Activated T-helper 1 cell treated with anti-CD3 and anti-CD28 coated beads, Interleukin-12 subunit alpha, Interleukin-12 subunit beta, Interleukin-2, Interleukin-4 antibody, amounts not matched to agents 30 ng/mL and 10 ng/mL and 1 ng/mL, durations not matched to agents 14 hours and 24 hours and 36 hours (primary cell): Measurements from ENCODE around the gene KDM4C. TPM values are rescaled to one million over a fixed set of nuclear protein-coding genes. Genes with fewer than 3 reads are reported as not detected.

Source experiments
- DNase-seq: peaks from one replicate; pipeline ENCODE4 v3.0.0; 2021; ENCODE audit warnings: low spot score
- H3K27ac Mint-ChIP-seq: one replicate; pipeline ENCODE4 v1.8.0; 2021; ENCODE audit warnings: mild to moderate bottlenecking, mixed read lengths
- H3K27me3 Mint-ChIP-seq: one replicate; pipeline ENCODE4 v1.8.0; 2022; ENCODE audit warnings: mild to moderate bottlenecking, moderate library complexity, mixed read lengths; ENCODE audit not compliant: insufficient read depth
- H3K36me3 Mint-ChIP-seq: one replicate; pipeline ENCODE4 v1.8.0; 2021; ENCODE audit warnings: low read depth, mixed read lengths
- H3K4me1 Mint-ChIP-seq: one replicate; pipeline ENCODE4 v1.8.0; 2021; ENCODE audit warnings: low read depth, mixed read lengths
- H3K4me3 Mint-ChIP-seq: one replicate; pipeline ENCODE4 v1.8.0; 2021; ENCODE audit warnings: mild to moderate bottlenecking, moderate library complexity, mixed read lengths
- H3K9me3 Mint-ChIP-seq: one replicate; pipeline ENCODE4 v1.8.0; 2021; ENCODE audit warnings: mixed read lengths
- intact Hi-C: fragments of 100-400 bp; cut with micrococcal nuclease; formaldehyde crosslinking; loops from one replicate; pipeline ENCODE4 v1.15.1; 2024
- total RNA-seq: library from RNA; stranded (reverse); gene quantifications from 2 replicates; pipeline ENCODE4 v1.2.3, GENCODE V29; 2022

KDM4C gene
- total RNA-seq, 1 donor from 2014 or later: 35.9 TPM

DNA sequence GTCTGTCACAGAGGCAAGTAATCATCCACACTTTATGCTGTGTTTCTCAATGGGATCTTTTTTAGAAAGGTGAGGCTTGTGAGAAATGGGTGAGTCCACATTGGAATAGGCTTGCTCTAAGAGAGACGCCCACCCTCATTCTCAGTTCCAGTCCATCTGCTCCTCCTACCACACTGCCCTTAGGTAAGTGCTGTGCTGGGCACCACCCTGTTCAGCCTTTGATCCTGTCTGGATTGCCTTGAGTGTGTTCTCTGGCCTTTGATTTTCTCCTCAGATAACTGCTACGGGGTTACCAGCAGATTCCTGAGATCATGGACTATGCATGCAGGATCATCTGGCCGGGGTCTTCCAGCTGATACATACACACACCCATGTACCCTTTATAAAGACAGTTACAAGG is 328.6 kb downstream of the KDM4C start:
- peaks cover 8% of the 10 kb centered on the region for H3K36me3 Mint-ChIP-seq
- H3K4me1 Mint-ChIP-seq: no peaks in the 10 kb centered on the region
- no peaks in the 10 kb centered on the region for H3K27me3 Mint-ChIP-seq
- intact Hi-C loops: no loop called here
- H3K4me3 Mint-ChIP-seq: no peak overlapping the region
- no peaks in the 10 kb centered on the region for H3K9me3 Mint-ChIP-seq
- DNase-seq: no peak
- H3K27ac Mint-ChIP-seq: no peak overlapping the region

DNA sequence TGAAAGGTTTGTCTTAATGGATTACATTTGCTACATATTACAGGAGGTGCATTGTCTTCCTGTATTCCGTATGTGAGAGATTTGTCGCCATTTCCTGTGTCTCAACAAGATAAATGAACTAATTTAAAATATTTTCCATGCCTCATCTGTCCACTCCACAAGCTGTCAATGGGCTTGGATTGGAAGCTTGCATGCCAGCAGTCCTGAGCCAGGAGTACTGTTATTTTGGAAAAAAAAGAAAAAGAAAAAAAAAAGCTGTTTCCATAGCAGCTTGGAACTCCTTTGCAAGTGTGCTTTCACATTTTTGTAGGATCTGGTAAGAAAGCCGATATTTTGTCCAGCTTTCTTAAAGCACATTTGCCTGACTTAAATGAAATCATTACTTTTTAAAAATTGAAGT is 330.8 kb downstream of the KDM4C start:
- no peak overlapping the region for H3K4me3 Mint-ChIP-seq
- no peaks in the 10 kb centered on the region for H3K9me3 Mint-ChIP-seq
- H3K36me3 Mint-ChIP-seq: peaks cover 9% of the 10 kb centered on the region
- intact Hi-C loops: no loop called here
- no peak overlapping the region for H3K27ac Mint-ChIP-seq
- no peak for DNase-seq
- no peaks in the 10 kb centered on the region for H3K27me3 Mint-ChIP-seq
- peaks cover 10% of the 10 kb centered on the region for H3K4me1 Mint-ChIP-seq

DNA sequence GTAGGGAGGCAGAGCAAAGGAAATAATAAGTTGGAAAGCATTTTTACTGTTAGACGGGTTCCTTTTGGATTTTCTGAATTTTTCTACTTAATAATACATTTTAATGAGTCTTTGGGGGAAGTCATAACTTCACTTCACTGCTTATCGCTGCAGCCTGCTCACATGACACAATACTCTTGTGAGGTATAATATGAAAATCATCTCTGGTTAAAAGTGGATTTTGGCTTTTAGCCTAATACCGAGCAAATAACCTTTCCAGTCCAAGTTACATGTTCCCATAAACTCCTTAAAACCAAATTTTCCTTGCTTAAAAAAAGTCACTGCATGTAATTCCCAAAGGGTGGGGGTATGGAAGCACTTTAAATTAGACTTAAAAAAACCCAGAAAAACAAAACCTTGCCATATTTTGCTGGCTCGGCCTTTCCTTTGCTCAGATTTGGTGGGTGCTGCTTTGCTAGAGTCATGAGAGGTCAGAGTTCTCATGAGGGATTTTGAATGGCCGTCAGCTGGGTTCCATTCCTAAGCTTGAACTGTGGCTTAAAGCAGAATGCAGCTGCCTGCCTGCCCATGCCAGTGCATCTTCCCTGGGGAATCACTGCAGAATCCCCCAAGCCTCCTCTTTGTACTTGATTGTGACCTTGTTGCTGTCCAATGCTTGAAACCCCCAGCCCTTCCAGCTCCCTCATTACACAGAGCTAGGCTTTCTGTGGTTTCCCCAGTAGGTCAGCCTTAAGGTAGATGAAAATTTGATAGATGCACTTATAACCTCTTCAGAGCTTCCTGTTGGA is 331.8 kb downstream of the KDM4C start:
- intact Hi-C loops: no loop called here
- peaks cover 10% of the 10 kb centered on the region for H3K4me1 Mint-ChIP-seq
- H3K4me3 Mint-ChIP-seq: no peak overlapping the region
- no peaks in the 10 kb centered on the region for H3K9me3 Mint-ChIP-seq
- DNase-seq: no peak
- no peak overlapping the region for H3K27ac Mint-ChIP-seq
- peaks cover 8% of the 10 kb centered on the region for H3K36me3 Mint-ChIP-seq
- H3K27me3 Mint-ChIP-seq: no peaks in the 10 kb centered on the region

DNA sequence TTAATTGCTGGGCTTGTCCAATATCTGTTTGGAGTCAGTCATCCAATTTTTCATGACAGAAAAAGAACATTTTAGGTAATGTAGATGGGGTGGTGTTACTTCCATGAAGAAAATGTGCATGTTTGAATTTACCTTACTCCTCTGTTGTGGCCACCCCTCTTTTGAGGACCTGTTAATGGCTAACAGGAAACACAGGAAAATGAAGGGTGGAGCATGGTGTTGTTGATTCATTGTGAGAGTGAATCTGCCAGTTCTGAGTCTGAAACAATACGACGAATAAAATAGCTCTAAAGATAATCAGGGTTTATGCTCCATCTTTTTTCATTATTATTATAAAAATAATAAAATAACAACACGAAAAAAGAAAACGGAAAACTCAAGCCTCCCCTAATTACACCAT is 335.3 kb downstream of the KDM4C start:
- DNase-seq: no peak
- H3K27me3 Mint-ChIP-seq: no peaks in the 10 kb centered on the region
- intact Hi-C loops: no loop called here
- no peak overlapping the region for H3K27ac Mint-ChIP-seq
- H3K36me3 Mint-ChIP-seq: peaks cover 16% of the 10 kb centered on the region
- H3K4me1 Mint-ChIP-seq: peaks cover 10% of the 10 kb centered on the region
- no peak overlapping the region for H3K4me3 Mint-ChIP-seq
- no peaks in the 10 kb centered on the region for H3K9me3 Mint-ChIP-seq

DNA sequence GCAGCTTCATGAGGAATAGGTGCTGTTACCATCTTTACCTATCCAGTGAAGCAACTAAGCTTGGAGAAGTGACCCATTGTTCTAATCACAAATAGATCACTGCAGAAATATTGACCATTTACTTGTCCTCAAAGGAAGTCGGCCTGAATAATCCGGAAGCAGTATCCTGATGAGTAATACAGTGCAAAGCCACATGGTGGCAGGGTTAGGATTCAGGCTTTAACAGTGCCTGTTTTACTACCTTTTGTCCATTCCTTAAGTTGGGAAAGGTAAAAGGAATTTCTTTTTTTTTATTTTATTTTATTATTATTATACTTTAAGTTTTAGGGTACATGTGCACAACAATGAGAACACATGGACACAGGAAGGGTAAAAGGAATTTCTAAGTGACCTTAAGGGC is 336.3 kb downstream of the KDM4C start:
- Mint-ChIP-seq H3K9me3 (no peaks in the 10 kb centered on the region), H3K4me1 (peaks cover 10% of the 10 kb centered on the region), H3K36me3 (peaks cover 23% of the 10 kb centered on the region), H3K27me3 (no peaks in the 10 kb centered on the region), H3K27ac (no peak overlapping the region), H3K4me3 (no peak overlapping the region)
- intact Hi-C loops: no loop called here
- DNase-seq: no peak

DNA sequence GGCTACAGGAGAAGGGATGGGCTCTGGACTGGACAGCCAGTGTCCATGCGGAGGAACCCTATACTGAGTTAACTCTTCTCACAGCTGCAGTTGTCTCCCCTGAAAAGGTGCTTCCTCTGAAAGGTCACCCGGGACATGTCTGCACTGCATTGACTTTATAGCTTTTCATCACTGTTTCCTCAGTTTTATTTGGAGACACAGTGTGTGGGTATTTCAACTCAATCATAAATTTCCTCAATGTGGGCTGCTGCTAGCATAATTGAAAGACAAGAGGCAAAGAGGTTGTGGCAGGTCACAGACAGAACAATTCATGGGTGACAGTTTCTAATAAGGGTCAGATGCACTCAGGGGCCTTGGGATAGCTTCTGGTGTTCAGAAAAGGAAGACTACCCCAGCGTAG is 336.8 kb downstream of the KDM4C start:
- intact Hi-C loops: no loop called here
- Mint-ChIP-seq H3K27me3 (no peaks in the 10 kb centered on the region), H3K4me3 (no peak overlapping the region), H3K36me3 (peaks cover 26% of the 10 kb centered on the region), H3K27ac (no peak overlapping the region), H3K4me1 (peaks cover 10% of the 10 kb centered on the region), H3K9me3 (no peaks in the 10 kb centered on the region)
- no peak for DNase-seq

DNA sequence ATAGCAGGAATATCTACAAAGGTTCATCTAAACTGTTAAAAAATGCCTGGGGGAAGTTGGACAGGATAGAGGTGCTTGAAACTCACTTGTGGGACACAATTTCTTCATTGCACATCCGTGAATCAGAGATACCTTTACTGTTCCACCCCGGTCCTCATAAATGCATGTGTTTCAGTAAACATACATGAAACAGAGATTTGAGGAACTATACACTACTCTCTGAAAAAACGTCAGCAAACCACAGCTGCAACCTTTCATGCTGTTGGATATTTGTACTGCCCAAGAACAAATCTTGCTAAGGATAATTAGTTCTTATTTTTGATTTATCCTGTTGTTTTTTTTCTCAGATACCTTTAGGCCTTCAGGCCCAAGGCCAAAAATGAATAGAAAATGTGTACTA is 337.3 kb downstream of the KDM4C start:
- Mint-ChIP-seq H3K36me3 (peaks cover 26% of the 10 kb centered on the region), H3K27ac (no peak overlapping the region), H3K4me1 (peaks cover 10% of the 10 kb centered on the region), H3K4me3 (no peak overlapping the region), H3K9me3 (no peaks in the 10 kb centered on the region), H3K27me3 (no peaks in the 10 kb centered on the region)
- intact Hi-C loops: no loop called here
- no peak for DNase-seq

DNA sequence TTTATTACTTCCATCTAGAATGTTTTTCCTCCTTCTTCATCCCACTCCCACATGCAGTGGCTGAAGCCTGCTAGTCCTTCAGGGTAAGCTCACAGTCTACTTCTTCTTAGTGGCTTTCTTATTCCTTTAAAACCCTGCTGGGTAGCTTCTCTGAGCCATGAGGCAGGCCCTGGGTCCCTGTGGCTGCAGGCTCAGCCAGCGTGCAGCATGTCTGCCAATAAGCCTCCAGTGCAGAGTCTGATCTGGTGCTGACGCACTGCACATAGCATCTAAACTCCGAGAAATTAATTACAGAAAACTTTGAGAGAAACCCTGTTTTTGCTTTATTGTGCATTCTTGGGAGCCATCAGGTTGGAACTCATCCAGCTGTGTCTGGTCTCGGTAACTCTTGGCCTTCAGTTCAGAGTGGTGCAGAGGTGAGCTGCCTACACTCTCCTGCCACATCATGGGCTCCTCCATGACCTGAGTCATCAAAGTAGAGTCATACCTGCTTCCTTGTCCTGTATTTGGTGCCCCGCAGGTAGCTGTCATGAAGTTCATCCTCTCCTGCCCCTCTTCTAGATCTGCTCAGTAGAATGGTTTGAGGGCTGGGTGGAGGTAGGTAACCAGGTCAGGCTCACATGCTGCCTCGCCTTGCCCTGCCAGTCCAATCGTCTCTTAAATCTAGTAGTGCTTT is 339.4 kb downstream of the KDM4C start:
- H3K27ac Mint-ChIP-seq: no peak overlapping the region
- no peak for DNase-seq
- intact Hi-C loops: no loop called here
- no peaks in the 10 kb centered on the region for H3K27me3 Mint-ChIP-seq
- H3K36me3 Mint-ChIP-seq: peaks cover 21% of the 10 kb centered on the region
- H3K4me1 Mint-ChIP-seq: peaks cover 10% of the 10 kb centered on the region
- H3K4me3 Mint-ChIP-seq: no peak overlapping the region
- no peaks in the 10 kb centered on the region for H3K9me3 Mint-ChIP-seq

DNA sequence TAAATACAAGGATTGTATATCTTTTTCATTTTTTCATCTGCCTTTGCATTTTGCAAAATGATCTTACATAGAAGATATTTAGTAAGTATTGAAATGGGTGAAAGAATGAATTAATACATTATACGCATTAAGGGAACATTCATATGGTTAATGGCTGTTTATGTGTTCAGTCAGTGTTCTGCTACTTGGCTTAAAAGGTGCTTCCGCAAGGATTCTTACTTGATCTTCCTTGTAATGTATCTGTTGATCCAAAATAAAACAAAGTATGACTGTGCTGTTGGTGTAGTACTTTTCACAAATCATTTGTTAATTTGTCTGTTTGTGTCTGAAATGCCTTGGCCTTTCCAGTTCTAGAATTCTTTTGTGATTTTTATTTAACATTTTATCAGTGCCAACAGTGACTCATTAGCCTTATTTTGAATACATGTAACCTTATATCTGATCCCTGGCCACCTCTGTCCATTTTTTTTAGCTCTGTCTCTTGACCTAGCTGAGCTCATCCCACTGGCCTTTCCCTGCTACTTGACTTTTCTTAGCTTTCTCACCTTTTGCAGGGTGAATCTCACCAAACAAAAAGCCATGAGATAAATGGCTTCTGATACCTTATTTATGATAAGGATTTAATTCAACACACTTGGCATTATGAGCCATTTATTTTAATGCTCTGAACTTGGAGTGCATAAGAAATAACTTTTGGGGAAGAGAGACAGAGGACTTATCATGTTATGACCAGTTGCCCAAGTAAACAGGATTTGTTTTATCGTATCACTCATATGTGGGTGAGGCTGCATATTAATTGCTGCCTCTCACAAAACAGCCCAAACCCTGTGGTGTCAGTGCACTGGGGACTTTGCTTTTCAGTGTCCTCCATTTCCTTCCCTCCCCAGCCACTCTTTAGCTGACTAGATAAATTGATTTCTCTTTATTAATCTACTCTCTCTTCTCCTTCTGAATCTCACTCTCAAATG is 340.3 kb downstream of the KDM4C start:
- Mint-ChIP-seq H3K27me3 (no peaks in the 10 kb centered on the region), H3K4me1 (peaks cover 2% of the 10 kb centered on the region), H3K4me3 (no peak overlapping the region), H3K36me3 (peaks cover 24% of the 10 kb centered on the region), H3K9me3 (no peaks in the 10 kb centered on the region), H3K27ac (no peak overlapping the region)
- no peak for DNase-seq
- intact Hi-C loops: no loop called here

DNA sequence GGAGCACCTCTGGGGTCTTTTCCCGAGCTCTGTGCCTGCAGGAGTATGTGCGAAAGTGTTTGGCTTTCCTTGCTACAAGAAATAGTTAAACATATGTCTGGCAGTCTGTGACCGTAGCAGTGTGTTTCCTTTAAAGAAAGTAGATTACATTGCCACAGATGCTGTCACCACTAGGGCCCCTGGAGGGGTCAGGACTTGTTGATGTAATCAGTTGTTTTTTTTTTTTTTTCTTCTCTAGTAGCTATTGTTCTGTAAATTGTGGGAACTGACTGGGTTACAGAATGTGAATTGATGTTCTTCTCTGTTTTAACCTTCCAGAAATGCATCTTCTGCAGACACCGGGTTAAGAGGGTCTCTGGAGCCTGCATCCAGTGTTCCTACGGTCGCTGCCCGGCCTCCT is 345.6 kb downstream of the KDM4C start:
- Mint-ChIP-seq H3K9me3 (no peaks in the 10 kb centered on the region), H3K4me3 (no peak overlapping the region), H3K36me3 (peaks cover 32% of the 10 kb centered on the region), H3K4me1 (peaks cover 7% of the 10 kb centered on the region), H3K27me3 (no peaks in the 10 kb centered on the region), H3K27ac (no peak overlapping the region)
- DNase-seq: no peak
- intact Hi-C loops: no loop called here

DNA sequence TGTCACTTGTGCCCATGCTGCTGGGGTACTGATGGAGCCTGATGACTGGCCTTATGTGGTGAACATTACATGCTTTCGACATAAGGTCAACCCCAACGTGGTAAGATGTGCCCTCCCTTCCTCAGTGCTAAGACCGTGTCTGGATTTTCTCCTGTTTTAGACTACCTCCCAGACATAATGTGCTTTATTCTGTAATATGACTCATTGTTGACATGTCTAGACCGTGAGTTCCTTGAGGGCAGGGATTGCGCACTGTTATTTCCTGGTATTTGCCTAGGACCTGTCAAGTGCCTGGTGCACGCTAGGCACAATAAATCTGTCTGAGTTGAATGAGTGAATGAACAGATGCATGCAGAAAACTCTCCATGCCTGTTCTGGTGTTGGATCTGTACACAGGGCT is 346.0 kb downstream of the KDM4C start:
- Mint-ChIP-seq H3K27me3 (no peaks in the 10 kb centered on the region), H3K9me3 (no peaks in the 10 kb centered on the region), H3K4me1 (peaks cover 7% of the 10 kb centered on the region), H3K4me3 (no peak overlapping the region), H3K27ac (no peak overlapping the region), H3K36me3 (peaks cover 33% of the 10 kb centered on the region)
- no peak for DNase-seq
- intact Hi-C loops: no loop called here

DNA sequence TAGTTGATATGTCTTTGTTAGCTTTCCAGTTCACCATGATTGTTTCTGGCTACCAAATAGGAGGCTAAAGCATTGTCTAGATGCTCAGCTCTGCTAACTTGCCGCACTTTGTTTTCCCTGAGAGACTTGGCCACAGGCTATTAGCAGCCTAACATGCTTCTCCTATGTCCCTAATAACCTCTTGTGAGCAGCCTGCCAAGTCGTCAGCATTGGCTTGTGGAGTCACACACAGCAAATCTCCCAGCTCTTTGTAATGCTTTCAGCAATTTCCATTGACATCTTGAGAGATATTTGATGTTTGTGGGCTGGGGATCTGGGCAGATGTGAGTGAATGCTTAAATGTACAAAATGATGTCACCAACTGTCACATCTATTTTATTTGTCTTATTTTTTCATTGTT is 346.9 kb downstream of the KDM4C start:
- peaks cover 7% of the 10 kb centered on the region for H3K4me1 Mint-ChIP-seq
- no peak for DNase-seq
- H3K9me3 Mint-ChIP-seq: no peaks in the 10 kb centered on the region
- no peak overlapping the region for H3K4me3 Mint-ChIP-seq
- intact Hi-C loops: no loop called here
- peaks cover 34% of the 10 kb centered on the region for H3K36me3 Mint-ChIP-seq
- H3K27me3 Mint-ChIP-seq: no peaks in the 10 kb centered on the region
- no peak overlapping the region for H3K27ac Mint-ChIP-seq

DNA sequence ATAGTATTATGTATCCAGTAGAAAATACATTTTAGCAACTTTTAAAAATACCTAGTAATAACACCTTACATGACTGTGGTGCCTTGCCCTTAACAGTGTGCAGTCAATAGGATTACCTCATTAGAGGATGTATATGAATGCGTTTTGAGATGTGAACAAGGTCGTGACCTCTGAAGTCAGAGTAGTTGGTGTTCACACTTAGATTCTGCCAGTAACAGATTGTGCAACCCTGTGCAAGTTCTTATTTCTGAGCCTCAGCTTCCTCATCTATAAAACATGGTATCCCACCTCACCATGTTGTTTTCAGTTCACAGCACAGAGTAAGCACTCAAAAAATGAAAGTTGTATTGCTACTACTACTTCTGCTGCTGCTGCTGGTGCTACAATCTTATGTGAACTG is 347.3 kb downstream of the KDM4C start:
- Mint-ChIP-seq H3K36me3 (peaks cover 38% of the 10 kb centered on the region), H3K27me3 (no peaks in the 10 kb centered on the region), H3K27ac (no peak overlapping the region), H3K9me3 (no peaks in the 10 kb centered on the region), H3K4me1 (peaks cover 7% of the 10 kb centered on the region), H3K4me3 (no peak overlapping the region)
- DNase-seq: no peak
- intact Hi-C loops: no loop called here
